Stimulated activated memory B cell treated with anti-CD40 and anti-IgM and Interleukin-4, amounts not matched to agents 10 μg/mL and 1 μg/mL and 100 μg/mL, for 72 hours (primary cell): ENCODE results near the gene CASZ1.

ENCODE experiments used
- ATAC-seq: fragments of 150-1000 bp; cut with Tn5 transposase; 2 replicates; pipeline ENCODE4 v1.10.0; 2021
- H3K27ac Mint-ChIP-seq: one replicate; pipeline ENCODE4 v1.8.0; 2022; ENCODE audit warnings: mild to moderate bottlenecking, mixed read lengths
- H3K27me3 Mint-ChIP-seq: one replicate; pipeline ENCODE4 v1.8.0; 2022; ENCODE audit warnings: mixed read lengths
- H3K36me3 Mint-ChIP-seq: one replicate; pipeline ENCODE4 v1.8.0; 2022; ENCODE audit warnings: mixed read lengths
- H3K4me1 Mint-ChIP-seq: one replicate; pipeline ENCODE4 v1.8.0; 2022; ENCODE audit warnings: mixed read lengths
- H3K4me3 Mint-ChIP-seq: one replicate; pipeline ENCODE4 v1.8.0; 2022; ENCODE audit warnings: mild to moderate bottlenecking, moderate library complexity, mixed read lengths
- H3K9me3 Mint-ChIP-seq: one replicate; pipeline ENCODE4 v1.8.0; 2022; ENCODE audit warnings: mixed read lengths

CASZ1 gene

GRCh38 chr1:10709646-10710045 is 86.8 kb downstream of the CASZ1 start:
- Mint-ChIP-seq H3K4me3 (no peak overlapping the region), H3K36me3 (no peaks in the 10 kb centered on the region), H3K27me3 (peaks cover 42% of the 10 kb centered on the region), H3K27ac (no peak overlapping the region), H3K9me3 (no peaks in the 10 kb centered on the region), H3K4me1 (no peaks in the 10 kb centered on the region)
- ATAC-seq, result peak; percentile 5

- no peak overlapping the region for H3K27ac Mint-ChIP-seq
- no peak overlapping the region for H3K4me3 Mint-ChIP-seq
- H3K9me3 Mint-ChIP-seq, result no peaks in the 10 kb centered on the region
- H3K4me1 Mint-ChIP-seq, result no peaks in the 10 kb centered on the region
- no peaks in the 10 kb centered on the region for H3K36me3 Mint-ChIP-seq
- peaks cover 40% of the 10 kb centered on the region for H3K27me3 Mint-ChIP-seq
- no peak for ATAC-seq
Measured at GRCh38 chr1:10709165-10709564, 87.3 kb downstream of the CASZ1 start.

GRCh38 chr1:10708757-10709156 is 87.7 kb downstream of the CASZ1 start:
- H3K27ac Mint-ChIP-seq, result no peak overlapping the region
- no peaks in the 10 kb centered on the region for H3K36me3 Mint-ChIP-seq
- H3K4me3 Mint-ChIP-seq, result no peak overlapping the region
- no peaks in the 10 kb centered on the region for H3K9me3 Mint-ChIP-seq
- peaks cover 40% of the 10 kb centered on the region for H3K27me3 Mint-ChIP-seq
- no peak for ATAC-seq
- H3K4me1 Mint-ChIP-seq, result no peaks in the 10 kb centered on the region

GRCh38 chr1:10707208-10707607 is 89.2 kb downstream of the CASZ1 start:
- H3K36me3 Mint-ChIP-seq, result no peaks in the 10 kb centered on the region
- H3K4me3 Mint-ChIP-seq, result no peak overlapping the region
- no peaks in the 10 kb centered on the region for H3K9me3 Mint-ChIP-seq
- no peaks in the 10 kb centered on the region for H3K4me1 Mint-ChIP-seq
- no peak overlapping the region for H3K27ac Mint-ChIP-seq
- H3K27me3 Mint-ChIP-seq, result peaks cover 40% of the 10 kb centered on the region
- no peak for ATAC-seq

GRCh38 chr1:10706376-10706913 is 90.0 kb downstream of the CASZ1 start:
- no peaks in the 10 kb centered on the region for H3K36me3 Mint-ChIP-seq
- no peaks in the 10 kb centered on the region for H3K9me3 Mint-ChIP-seq
- no peak for ATAC-seq
- H3K4me1 Mint-ChIP-seq, result no peaks in the 10 kb centered on the region
- no peak overlapping the region for H3K4me3 Mint-ChIP-seq
- H3K27me3 Mint-ChIP-seq, result peaks cover 34% of the 10 kb centered on the region
- no peak overlapping the region for H3K27ac Mint-ChIP-seq

- no peak overlapping the region for H3K4me3 Mint-ChIP-seq
- H3K27ac Mint-ChIP-seq, result no peak overlapping the region
- no peak for ATAC-seq
- H3K9me3 Mint-ChIP-seq, result no peaks in the 10 kb centered on the region
- peaks cover 32% of the 10 kb centered on the region for H3K27me3 Mint-ChIP-seq
- no peaks in the 10 kb centered on the region for H3K36me3 Mint-ChIP-seq
- H3K4me1 Mint-ChIP-seq, result no peaks in the 10 kb centered on the region
Measured at GRCh38 chr1:10705953-10706352, 90.5 kb downstream of the CASZ1 start.

GRCh38 chr1:10704368-10704882 is 92.0 kb downstream of the CASZ1 start:
- ATAC-seq, result no peak
- no peaks in the 10 kb centered on the region for H3K36me3 Mint-ChIP-seq
- peaks cover 29% of the 10 kb centered on the region for H3K27me3 Mint-ChIP-seq
- no peak overlapping the region for H3K27ac Mint-ChIP-seq
- no peaks in the 10 kb centered on the region for H3K9me3 Mint-ChIP-seq
- no peaks in the 10 kb centered on the region for H3K4me1 Mint-ChIP-seq
- no peak overlapping the region for H3K4me3 Mint-ChIP-seq

GRCh38 chr1:10703702-10704101 is 92.7 kb downstream of the CASZ1 start:
- Mint-ChIP-seq H3K36me3 (no peaks in the 10 kb centered on the region), H3K4me1 (no peaks in the 10 kb centered on the region), H3K27ac (no peak overlapping the region), H3K27me3 (peaks cover 21% of the 10 kb centered on the region), H3K4me3 (no peak overlapping the region), H3K9me3 (no peaks in the 10 kb centered on the region)
- ATAC-seq, result no peak

GRCh38 chr1:10701145-10701544 is 95.3 kb downstream of the CASZ1 start:
- Mint-ChIP-seq H3K4me1 (no peaks in the 10 kb centered on the region), H3K27ac (no peak overlapping the region), H3K4me3 (no peak overlapping the region), H3K36me3 (no peaks in the 10 kb centered on the region), H3K27me3 (peaks cover 12% of the 10 kb centered on the region), H3K9me3 (no peaks in the 10 kb centered on the region)
- ATAC-seq, result no peak

GRCh38 chr1:10699470-10699835 is 97.0 kb downstream of the CASZ1 start:
- Mint-ChIP-seq H3K9me3 (no peaks in the 10 kb centered on the region), H3K4me1 (peaks cover 8% of the 10 kb centered on the region), H3K4me3 (no peak overlapping the region), H3K27me3 (peaks cover 12% of the 10 kb centered on the region), H3K36me3 (no peaks in the 10 kb centered on the region), H3K27ac (peak overlapping the region; percentile 20)
- ATAC-seq, result no peak

GRCh38 chr1:10698726-10699469 is 97.5 kb downstream of the CASZ1 start:
- Mint-ChIP-seq H3K9me3 (no peaks in the 10 kb centered on the region), H3K4me1 (peaks cover 8% of the 10 kb centered on the region), H3K4me3 (no peak overlapping the region), H3K27me3 (peaks cover 6% of the 10 kb centered on the region), H3K27ac (no peak overlapping the region), H3K36me3 (no peaks in the 10 kb centered on the region)
- ATAC-seq, result no peak

- Mint-ChIP-seq H3K4me3 (no peak overlapping the region), H3K36me3 (no peaks in the 10 kb centered on the region), H3K27me3 (no peaks in the 10 kb centered on the region), H3K4me1 (peaks cover 18% of the 10 kb centered on the region), H3K9me3 (no peaks in the 10 kb centered on the region), H3K27ac (no peak overlapping the region)
- ATAC-seq, result no peak
Measured at GRCh38 chr1:10697621-10698160, 98.8 kb downstream of the CASZ1 start.

- no peaks in the 10 kb centered on the region for H3K27me3 Mint-ChIP-seq
- no peak overlapping the region for H3K4me3 Mint-ChIP-seq
- no peaks in the 10 kb centered on the region for H3K36me3 Mint-ChIP-seq
- ATAC-seq, result no peak
- H3K9me3 Mint-ChIP-seq, result no peaks in the 10 kb centered on the region
- H3K4me1 Mint-ChIP-seq, result peaks cover 25% of the 10 kb centered on the region
- no peak overlapping the region for H3K27ac Mint-ChIP-seq
Measured at GRCh38 chr1:10696977-10697376, 99.5 kb downstream of the CASZ1 start.

- peak; percentile 82 for ATAC-seq
- H3K27me3 Mint-ChIP-seq, result no peaks in the 10 kb centered on the region
- H3K4me3 Mint-ChIP-seq, result peak overlapping the region; percentile 87
- H3K4me1 Mint-ChIP-seq, result peaks cover 46% of the 10 kb centered on the region
- H3K27ac Mint-ChIP-seq, result peak overlapping the region; percentile 78
- H3K9me3 Mint-ChIP-seq, result no peaks in the 10 kb centered on the region
- no peaks in the 10 kb centered on the region for H3K36me3 Mint-ChIP-seq
Measured at GRCh38 chr1:10694633-10695627, 101.5 kb downstream of the CASZ1 start.

- ATAC-seq, result peak; percentile 76
- no peaks in the 10 kb centered on the region for H3K36me3 Mint-ChIP-seq
- no peaks in the 10 kb centered on the region for H3K9me3 Mint-ChIP-seq
- peaks cover 52% of the 10 kb centered on the region for H3K4me1 Mint-ChIP-seq
- peak overlapping the region; percentile 78 for H3K4me3 Mint-ChIP-seq
- no peaks in the 10 kb centered on the region for H3K27me3 Mint-ChIP-seq
- peak overlapping the region; percentile 78 for H3K27ac Mint-ChIP-seq
Measured at GRCh38 chr1:10694274-10694632, 102.2 kb downstream of the CASZ1 start.
